ENCODE measurements around the gene WBP2.
"Not testable (repeated sequence)": the region's sequence is repeated elsewhere in the genome, so short reads cannot be mapped to it uniquely, and the experiment has no call there.

Gene WBP2

GRCh38 chr17:75869282-75870141, 14.4 kb upstream of the WBP2 start:
- no peak for TF ChIP-seq CTCF (IDR thresholded peaks at IDR 0.05; ENCODE audit: extremely low read depth, missing control alignments)
- DNase-seq (ENCODE audit: low spot score) = no peak

- DNase-seq (ENCODE audit: low spot score) = not testable (repeated sequence)
These were observed 13.7 kb upstream of the WBP2 start for GRCh38 chr17:75868730-75869281.

- not testable (repeated sequence) for DNase-seq (ENCODE audit: low spot score)
These were observed 10.5 kb upstream of the WBP2 start for GRCh38 chr17:75865404-75866188.

GRCh38 chr17:75864887-75865286, 9.8 kb upstream of the WBP2 start:
- DNase-seq (ENCODE audit: low spot score) = not testable (repeated sequence)

- DNase-seq (ENCODE audit: low spot score) = peak; percentile 77
- TF ChIP-seq CTCF (IDR thresholded peaks at IDR 0.05; ENCODE audit: extremely low read depth, missing control alignments) = no peak
These were observed 9.3 kb upstream of the WBP2 start for GRCh38 chr17:75864448-75864871.

- DNase-seq (ENCODE audit: low spot score) = no peak
- TF ChIP-seq CTCF (IDR thresholded peaks at IDR 0.05; ENCODE audit: extremely low read depth, missing control alignments) = no peak
These were observed 6.8 kb upstream of the WBP2 start for GRCh38 chr17:75861927-75862317.

GRCh38 chr17:75859358-75859757, 4.2 kb upstream of the WBP2 start:
- DNase-seq (ENCODE audit: low spot score) = not testable (repeated sequence)

- TF ChIP-seq CTCF (IDR thresholded peaks at IDR 0.05; ENCODE audit: extremely low read depth, missing control alignments) = no peak
- no peak for DNase-seq (ENCODE audit: low spot score)
These were observed 1.1 kb upstream of the WBP2 start for GRCh38 chr17:75856062-75856756.

- no peak for TF ChIP-seq CTCF (IDR thresholded peaks at IDR 0.05; ENCODE audit: extremely low read depth, missing control alignments)
These were observed 240 bp downstream of the WBP2 start for GRCh38 chr17:75854881-75855309.

More at GRCh38 chr17:75854881-75855309, 240 bp downstream of the WBP2 start:
- DNase-seq (ENCODE audit: low spot score) = peak; percentile 36
